ENCODE results near the gene PRRC2B.
"Not testable (repeated sequence)": the region's sequence is repeated elsewhere in the genome, so short reads cannot be mapped to it uniquely, and the experiment has no call there.

Gene PRRC2B

DNA sequence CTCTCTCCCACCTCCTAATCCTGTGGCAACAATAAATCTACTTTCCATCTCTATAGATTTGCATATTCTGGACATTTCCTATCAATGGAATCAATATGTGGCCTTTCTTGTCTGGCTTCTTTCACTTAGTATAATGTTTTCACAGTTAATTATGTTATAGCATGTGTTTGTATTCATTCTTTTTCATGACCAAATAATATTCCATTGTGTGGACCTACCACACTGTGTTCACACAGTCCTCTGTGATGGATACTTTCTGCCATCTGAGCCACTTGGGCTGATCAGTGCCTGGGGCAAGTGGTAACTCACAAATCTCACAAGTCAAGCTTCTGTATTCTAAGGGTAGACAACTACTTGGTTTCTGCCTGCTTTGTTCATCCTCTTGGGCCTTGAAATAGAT lies 60.1 kb downstream of the PRRC2B start:
- DNase-seq (ENCODE audit: extremely low read depth, low read depth), result no peak
- TF ChIP-seq, protein P1, sequence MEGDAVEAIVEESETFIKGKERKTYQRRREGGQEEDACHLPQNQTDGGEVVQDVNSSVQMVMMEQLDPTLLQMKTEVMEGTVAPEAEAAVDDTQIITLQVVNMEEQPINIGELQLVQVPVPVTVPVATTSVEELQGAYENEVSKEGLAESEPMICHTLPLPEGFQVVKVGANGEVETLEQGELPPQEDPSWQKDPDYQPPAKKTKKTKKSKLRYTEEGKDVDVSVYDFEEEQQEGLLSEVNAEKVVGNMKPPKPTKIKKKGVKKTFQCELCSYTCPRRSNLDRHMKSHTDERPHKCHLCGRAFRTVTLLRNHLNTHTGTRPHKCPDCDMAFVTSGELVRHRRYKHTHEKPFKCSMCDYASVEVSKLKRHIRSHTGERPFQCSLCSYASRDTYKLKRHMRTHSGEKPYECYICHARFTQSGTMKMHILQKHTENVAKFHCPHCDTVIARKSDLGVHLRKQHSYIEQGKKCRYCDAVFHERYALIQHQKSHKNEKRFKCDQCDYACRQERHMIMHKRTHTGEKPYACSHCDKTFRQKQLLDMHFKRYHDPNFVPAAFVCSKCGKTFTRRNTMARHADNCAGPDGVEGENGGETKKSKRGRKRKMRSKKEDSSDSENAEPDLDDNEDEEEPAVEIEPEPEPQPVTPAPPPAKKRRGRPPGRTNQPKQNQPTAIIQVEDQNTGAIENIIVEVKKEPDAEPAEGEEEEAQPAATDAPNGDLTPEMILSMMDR (IDR thresholded peaks at IDR 0.05; ENCODE audit: low read depth, low read length), result no peak

- not testable (repeated sequence) for DNase-seq (ENCODE audit: extremely low read depth, low read depth)
Measured at GRCh38 chr9:131455655-131456054, 61.8 kb downstream of the PRRC2B start.

GRCh38 chr9:131457746-131458145 lies 63.9 kb downstream of the PRRC2B start:
- TF ChIP-seq, protein P1 (IDR thresholded peaks at IDR 0.05; ENCODE audit: low read depth, low read length), result no peak

DNA sequence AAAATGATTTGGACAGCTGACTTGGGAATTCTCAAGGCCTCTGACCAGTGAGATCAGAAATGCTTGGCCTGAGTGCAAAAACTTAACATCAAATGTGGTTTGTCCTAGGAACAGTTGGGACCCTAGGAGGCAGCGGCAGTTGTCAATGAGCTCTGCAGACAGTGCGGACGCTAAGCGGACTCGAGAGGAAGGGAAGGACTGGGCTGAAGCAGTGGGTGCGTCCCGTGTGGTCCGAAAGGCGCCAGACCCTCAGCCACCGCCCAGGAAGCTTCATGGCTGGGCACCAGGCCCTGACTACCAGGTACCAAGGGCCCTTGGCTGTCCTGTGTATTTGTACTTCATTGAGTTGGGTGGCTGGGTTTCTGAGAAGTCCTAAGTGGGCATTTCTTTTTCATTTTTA lies 65.2 kb downstream of the PRRC2B start:
- TF ChIP-seq, protein P1 (IDR thresholded peaks at IDR 0.05; ENCODE audit: low read depth, low read length), result no peak
- DNase-seq (ENCODE audit: extremely low read depth, low read depth), result no peak

More at GRCh38 chr9:131457746-131458145, 63.9 kb downstream of the PRRC2B start:
- DNase-seq (ENCODE audit: extremely low read depth, low read depth), result no peak

DNA sequence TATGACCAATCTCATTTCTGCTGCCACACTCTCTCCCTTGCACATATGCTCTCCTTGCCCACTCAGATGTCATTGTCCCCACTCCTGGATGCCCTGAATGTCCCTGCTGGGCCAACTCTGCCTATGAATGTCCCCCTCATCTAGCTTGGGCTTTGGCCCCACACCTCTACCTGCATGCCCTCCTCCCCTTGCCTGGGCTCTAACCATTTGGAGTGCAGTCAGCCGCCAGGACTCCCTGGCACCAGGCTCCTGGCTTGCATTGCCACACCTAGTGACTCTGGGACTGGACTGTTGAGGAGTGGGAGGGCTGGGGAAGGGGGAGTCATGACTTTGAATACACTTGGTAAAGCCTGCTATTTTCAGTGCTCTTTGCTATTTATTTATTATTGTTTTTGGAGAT lies 67.3 kb downstream of the PRRC2B start:
- no peak for DNase-seq (ENCODE audit: extremely low read depth, low read depth)

DNA sequence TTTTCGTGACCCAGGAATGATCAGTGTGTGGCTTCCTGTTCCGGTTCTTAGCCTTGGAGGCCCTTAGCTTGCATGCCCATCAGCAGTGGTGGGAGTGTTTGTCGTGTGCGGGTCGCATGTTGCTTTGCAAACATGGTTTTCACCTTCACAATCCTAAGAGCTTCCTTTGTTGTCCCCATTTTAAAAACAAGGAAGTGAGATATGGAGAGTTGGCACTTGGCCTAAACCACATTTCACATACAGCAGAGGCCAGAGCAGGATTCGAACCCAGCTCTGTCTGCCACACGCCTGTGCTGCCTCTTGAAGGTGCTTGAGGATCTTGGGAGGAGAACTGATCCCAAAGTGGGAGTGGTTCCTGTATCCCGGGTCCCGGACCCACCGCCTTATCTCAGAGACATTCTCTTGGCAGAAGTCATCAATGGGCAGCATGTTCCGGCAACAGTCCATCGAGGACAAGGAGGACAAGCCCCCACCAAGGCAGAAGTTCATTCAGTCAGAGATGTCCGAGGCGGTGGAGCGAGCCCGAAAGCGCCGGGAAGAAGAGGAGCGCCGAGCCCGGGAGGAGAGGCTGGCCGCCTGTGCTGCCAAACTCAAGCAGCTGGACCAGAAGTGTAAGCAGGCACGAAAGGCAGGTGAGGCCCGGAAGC lies 70.6 kb downstream of the PRRC2B start:
- TF ChIP-seq, protein P1 (IDR thresholded peaks at IDR 0.05; ENCODE audit: low read depth, low read length), result no peak
- no peak for DNase-seq (ENCODE audit: extremely low read depth, low read depth)

More for the DNA sequence above, 67.3 kb downstream of the PRRC2B start:
- TF ChIP-seq, protein P1 (IDR thresholded peaks at IDR 0.05; ENCODE audit: low read depth, low read length), result no peak

DNA sequence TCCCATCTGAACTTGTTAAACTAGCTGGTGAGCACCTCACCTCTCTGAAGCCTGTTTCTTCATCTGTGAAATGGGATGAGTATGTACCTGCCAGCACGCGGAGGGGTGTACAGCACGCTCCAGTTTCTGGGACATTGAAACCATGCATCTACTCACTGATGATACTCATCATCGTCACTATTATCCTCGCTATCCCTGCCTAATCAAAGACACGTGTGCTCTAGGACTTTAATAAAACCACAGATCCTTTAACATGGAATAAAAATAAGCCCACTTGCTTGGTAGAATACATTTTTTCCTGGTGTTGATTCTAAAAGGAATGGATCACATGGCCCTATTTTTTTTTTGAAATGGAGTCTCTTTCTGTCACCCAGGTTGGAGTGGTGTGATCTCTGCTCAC lies 71.5 kb downstream of the PRRC2B start:
- TF ChIP-seq, protein P1 (IDR thresholded peaks at IDR 0.05; ENCODE audit: low read depth, low read length), result no peak
- no peak for DNase-seq (ENCODE audit: extremely low read depth, low read depth)
